ENCODE results near the gene NVL.
A peak's percentile ranks its signal among the peaks of the same experiment; 100 is the strongest.
"Not testable (repeated sequence)": the region's sequence is repeated elsewhere in the genome, so short reads cannot be mapped to it uniquely, and the experiment has no call there.

The NVL gene

GRCh38 chr1:224338150-224338838, 8.3 kb upstream of the NVL start:
- DNase-seq (ENCODE audit: low spot score), result no peak

DNA sequence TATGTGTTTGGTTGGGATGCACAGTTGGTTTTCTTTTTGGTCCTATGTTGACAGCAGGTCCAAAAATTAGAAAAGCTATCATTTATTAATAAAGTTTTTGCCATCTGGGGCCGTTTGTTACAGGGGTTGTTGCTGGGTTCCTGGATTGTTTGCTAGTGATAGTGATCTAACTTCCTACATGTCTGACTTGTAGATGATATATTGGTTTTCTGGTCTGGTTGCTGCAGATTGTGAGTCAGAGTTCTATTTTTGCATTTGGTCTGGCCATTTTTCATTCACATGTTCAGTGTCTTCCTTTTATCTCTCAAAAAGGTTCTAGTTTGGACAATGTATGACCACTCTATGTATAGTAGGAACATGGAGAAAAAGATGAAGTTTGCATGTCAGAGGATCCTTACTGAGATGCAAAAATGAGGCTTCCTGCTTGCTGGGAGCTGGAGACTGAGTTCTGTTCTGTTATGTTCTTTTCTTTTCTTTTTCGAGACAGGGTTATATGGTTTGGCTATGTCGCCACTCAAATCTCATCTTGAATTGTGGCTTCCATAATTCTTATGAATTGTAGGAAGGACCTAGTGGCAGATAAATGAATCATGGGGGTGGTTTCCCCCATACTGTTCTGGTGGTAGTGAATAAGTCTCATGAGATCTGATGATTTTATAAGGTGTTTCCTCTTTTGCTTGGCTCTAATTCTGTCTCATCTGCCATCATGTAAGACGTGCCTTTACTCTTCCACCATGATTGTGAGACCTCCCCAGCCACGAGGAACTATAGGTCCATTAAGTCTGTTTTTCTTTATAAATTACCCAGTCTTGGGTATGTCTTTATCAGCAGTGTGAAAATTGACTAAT, 4.2 kb upstream of the NVL start:
- DNase-seq (ENCODE audit: low spot score), result no peak

DNA sequence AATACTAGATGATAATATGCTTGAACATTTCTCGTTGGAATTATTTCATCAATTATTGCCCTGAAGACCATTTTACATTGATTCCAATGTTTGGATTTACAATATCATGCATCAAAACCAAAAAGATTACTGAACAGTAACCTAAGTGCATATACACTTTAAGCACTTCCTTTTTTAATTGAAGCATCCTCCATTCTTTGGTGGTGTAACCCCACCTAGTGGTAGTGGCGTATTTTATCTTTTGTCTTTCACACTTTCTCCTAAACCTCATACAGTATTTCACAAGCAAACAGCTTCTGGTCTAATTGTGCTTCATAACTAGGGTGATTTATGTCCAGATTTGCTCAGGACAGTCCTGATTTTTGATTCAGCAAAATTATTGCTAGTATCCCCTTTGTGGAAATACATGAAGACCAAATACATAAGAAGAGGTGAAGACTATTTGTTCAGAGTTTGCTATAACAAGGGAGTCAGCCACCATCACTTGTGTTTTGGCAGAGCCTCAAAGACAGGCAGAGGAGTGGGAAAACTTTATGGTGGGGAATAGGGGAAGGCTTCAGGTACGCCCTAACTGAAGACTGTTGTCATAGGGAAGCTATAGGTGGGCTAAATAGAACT, 3.4 kb upstream of the NVL start:
- DNase-seq (ENCODE audit: low spot score), result peak; percentile 53

GRCh38 chr1:224331824-224332223, 1.9 kb upstream of the NVL start:
- no peak for DNase-seq (ENCODE audit: low spot score)

- no peak for DNase-seq (ENCODE audit: low spot score)
Observed at GRCh38 chr1:224331326-224331725, 1.4 kb upstream of the NVL start.

DNA sequence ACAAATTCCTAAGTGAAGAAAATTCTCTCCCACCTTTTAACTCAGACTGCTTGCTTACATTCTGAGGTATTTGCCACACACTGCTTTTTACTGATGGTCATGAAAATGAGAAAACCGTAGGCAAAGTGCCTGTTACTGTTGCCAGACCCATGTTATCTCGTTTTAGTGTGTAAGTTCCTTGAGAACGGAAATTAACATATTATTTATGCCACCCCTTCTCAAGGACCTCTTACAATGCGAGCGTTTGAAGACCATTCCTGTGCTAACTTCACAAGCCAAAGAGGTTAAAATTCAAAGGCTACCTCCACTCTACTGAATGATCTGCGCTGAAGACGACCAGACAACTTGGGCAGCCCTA, 509 bp downstream of the NVL start:
- no peak for DNase-seq (ENCODE audit: low spot score)

DNA sequence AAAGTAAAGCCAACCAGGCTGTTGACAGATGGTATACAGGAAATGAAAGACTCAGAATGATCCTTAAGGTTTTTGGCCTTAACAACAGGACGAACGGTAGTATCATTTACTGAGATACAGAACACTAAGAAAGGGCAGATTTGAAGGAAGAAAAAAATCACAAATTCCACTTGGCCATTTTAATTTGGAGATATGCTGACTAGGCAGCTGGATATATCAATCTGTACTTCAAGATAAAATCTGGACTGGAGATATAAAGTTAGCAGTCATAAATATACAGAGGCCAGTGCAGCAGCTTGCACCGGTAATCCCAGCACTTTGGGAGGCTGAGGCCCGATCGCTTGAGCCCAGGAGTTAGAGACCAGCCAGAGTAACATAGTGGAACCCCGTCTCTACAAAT, 1.3 kb downstream of the NVL start:
- DNase-seq (ENCODE audit: low spot score), result no peak

DNA sequence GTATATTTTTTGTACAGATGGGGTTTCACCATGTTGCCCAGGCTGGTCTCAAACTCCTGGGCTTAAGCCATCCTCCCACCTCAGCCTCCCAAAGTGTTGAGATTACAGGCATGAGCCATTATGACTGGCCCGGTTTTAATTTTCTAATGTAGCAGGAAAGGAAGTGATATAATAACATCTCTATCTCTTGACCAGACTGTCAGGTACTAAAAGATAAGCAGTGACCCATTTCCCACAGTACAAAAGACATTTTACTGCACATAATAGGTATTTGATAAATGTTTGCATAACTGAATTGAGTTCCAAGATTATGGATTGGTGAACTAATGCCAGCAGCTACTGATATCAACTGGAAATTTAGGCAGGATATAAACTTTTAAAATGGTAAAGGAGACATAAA, 4.0 kb downstream of the NVL start:
- no peak for DNase-seq (ENCODE audit: low spot score)

DNA sequence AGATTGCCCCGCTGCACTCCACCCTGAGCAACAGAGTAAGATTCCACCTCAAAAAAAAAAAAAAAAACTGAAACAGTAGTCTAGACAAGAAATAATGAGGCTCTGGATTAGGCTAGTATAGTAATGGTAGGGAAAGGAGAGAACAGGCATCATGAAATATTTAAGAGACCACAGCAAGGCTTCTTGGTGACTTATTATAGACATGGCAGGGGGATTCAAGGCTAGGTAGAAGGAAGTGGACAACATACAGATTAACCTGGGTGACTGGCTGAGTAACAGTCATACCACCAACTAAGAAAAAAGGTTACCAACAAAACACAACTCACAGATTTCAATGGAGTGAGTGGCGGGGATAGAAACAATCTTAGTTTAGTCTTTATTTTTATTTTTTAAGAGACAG, 8.3 kb downstream of the NVL start:
- DNase-seq (ENCODE audit: low spot score), result no peak

DNA sequence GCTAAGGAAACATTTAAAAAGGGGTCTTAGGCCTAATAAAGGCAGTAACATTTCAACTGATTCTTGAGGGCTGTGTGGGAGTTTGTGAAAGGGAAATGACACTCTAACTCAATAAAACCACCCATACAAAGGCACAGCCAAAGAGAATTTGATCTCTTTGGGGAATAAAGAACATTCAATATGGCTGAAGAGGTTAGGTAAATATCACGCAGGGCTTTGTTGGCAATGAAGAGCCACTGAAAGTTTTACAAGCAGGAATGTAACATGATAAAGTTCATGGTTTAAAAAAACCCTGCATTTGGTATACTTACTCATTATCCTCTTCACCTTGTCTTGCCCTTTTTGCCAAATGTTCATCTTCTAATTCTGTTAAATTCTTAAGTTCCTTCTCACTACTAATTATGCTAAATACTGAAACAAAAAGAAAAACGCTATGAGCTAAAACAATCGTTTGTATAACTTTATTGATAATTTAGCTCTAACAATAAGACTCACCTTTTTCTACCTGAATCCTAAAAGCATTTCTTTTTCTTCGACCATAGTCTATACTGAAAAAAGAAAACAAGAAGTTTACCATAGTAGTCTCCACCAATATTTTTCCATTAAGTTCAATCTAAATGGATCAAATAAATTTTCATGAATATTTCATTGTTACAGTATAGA, 12.5 kb downstream of the NVL start:
- DNase-seq (ENCODE audit: low spot score), result no peak

GRCh38 chr1:224312025-224312424, 17.9 kb downstream of the NVL start:
- no peak for DNase-seq (ENCODE audit: low spot score)

- DNase-seq (ENCODE audit: low spot score), result not testable (repeated sequence)
Observed at GRCh38 chr1:224311503-224311902, 18.5 kb downstream of the NVL start.

DNA sequence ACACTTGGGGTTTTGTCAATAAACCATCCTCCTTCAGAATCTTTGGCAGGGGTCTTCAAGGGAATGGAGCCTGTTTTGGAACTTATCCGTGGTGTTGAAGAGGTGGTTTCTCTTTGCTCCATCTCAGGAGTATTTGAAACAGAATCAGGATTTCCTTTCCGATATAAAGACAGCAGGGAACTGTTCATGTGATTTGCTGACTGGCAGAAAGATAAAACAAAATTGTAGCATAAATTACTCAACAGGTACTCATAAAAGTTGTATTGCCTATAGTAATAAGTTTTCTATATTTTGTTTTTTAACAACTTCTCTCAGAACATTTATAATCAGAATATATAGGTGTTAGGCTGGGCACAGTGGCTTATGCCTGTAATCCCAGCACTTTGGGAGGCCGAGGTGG, 21.9 kb downstream of the NVL start:
- DNase-seq (ENCODE audit: low spot score), result no peak

- DNase-seq (ENCODE audit: low spot score), result no peak
Observed at GRCh38 chr1:224304767-224305166, 25.2 kb downstream of the NVL start.

- DNase-seq (ENCODE audit: low spot score), result no peak
Observed at GRCh38 chr1:224302947-224303346, 27.0 kb downstream of the NVL start.

DNA sequence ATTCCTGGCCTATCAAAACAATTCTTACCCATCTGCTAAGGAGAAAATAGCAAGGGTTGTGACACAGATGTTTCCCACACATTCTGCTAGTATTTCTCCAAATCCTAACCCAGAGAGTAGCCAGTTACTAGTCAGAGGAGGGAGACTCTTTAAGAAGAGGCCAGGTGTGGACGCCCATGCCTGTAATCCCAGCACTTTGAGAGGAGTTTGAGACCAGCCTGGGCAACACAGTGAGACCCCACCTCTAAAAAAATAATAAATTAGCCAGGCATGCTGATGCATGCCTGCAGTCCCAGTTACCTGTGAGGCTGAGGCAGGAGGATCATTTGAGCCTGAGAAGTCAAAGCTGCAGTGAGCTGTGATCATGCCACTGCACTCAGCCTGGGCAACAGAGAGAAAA, 28.6 kb downstream of the NVL start:
- DNase-seq (ENCODE audit: low spot score), result no peak

GRCh38 chr1:224300346-224300745, 29.6 kb downstream of the NVL start:
- DNase-seq (ENCODE audit: low spot score), result no peak

DNA sequence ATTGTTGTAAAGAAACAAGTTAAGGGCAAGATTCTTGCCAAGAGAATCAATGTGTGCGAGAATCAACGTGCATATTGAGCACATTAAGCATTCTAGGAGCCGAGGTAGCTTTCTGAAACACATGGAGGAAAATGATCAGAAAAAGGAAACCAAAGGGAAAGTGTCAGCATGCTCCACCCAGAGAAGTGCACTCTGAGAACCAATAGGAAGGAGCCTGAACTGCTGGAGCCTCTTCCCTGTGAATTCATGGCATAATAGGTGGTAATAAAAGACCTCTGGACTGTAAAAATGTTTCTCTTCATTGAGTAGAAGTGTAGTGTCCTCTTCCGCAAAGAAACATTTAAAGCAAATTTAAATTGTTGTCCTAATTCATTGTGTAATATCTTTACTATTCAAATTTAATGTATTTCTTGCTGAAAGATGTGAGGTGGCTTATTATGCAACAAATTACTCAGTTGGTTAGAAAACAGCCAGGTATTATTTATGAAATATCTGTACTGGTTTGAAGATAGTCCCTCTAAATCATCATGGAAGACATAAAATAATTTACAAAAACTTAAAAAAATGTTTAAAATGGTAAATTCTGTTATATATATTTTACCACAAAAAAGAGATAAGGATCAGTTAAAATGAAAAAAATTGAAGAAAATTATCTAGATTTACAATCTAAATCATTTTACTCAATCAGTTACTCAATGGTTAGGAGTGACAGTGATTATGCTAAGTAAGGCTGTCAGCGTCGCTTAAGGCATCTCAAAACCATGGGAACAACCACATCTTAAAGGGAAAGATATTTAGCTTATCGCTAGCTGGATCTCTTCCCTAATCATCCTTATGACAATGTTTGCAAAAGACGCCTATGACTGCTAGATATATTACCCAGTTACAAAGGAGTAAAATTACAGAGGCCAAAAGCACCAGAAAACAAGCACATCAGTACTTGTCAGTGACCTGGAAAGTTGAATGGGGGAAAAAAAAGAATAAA, 31.3 kb downstream of the NVL start:
- DNase-seq (ENCODE audit: low spot score), result no peak

DNA sequence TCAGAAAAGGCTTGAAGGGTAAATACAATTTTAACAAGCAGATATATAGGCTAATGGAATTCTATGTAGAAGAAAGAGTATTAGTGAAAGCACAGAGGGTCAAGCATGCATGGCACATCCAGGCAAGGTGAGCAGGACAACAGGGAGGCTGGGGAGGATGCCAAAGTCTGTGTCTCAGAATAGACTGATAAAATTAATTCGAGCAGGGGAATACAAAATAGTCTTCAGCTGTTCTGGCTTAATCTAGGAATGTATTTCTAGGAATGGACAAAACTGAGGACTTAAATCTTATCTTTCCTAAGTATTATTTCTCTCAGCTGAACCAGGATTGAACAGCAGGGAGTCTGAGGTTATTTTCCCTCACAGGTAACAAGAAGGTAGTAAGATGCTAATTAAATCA, 35.2 kb downstream of the NVL start:
- no peak for DNase-seq (ENCODE audit: low spot score)

DNA sequence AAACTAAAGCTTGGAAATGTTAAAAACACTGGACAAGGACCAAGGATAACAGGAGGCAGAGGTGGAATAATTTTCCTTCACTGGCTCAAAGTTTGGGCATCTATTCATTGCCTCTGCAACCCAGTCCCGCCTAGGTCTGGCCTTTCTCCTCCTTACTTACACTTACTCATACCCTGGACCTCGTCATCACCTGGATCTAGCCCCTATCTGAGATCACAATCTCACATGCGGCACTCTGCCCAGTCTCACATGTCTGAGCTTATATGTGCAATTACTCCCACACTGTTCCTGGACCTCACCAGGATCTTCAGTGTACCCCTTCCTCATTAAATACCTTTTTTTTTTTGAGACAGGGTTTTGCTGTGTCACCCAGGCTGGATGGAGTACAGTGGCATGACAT, 37.6 kb downstream of the NVL start:
- no peak for DNase-seq (ENCODE audit: low spot score)

- DNase-seq (ENCODE audit: low spot score), result no peak
Observed at GRCh38 chr1:224289396-224289795, 40.6 kb downstream of the NVL start.

DNA sequence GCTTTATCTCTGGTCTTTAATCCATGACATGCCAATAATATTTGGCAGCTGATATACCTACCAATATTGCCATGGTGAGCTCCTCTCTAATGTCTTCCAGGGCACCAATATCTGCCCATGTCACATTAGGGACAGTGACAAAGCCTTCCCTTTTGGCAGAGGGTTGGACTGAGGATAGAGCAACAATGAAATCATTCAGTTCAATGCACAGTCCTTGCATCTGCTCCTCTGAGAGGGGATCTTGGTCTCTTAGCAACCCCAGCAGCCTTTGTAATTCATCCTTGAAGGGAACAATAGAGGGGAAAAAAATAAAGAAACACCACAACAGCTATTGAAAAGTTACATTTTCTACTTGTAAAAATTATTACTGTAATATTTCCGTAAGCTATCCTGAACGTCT, 42.3 kb downstream of the NVL start:
- peak; percentile 85 for DNase-seq (ENCODE audit: low spot score)

Data from putamen (tissue), 1 donor.